Duodenal mucosa (tissue), 2 donors: ENCODE results near the gene SEMA4D.

Experiments
- H3K27ac ChIP-seq: one replicate; pipeline ENCODE4 v1.7.0; 2013; ENCODE audit warnings: low read depth, low read length
- H3K27me3 ChIP-seq, 2 donors: one replicate each; pipeline ENCODE4 v1.7.0; 2013; ENCODE audit warnings: low read length in 2 of 2, control low read depth in 1 of 2; ENCODE audit not compliant: insufficient read depth in 2 of 2, control insufficient read depth in 1 of 2
- H3K36me3 ChIP-seq, 2 donors: one replicate each; pipeline ENCODE4 v1.7.0; 2013; ENCODE audit warnings: low read length in 2 of 2, control low read depth in 1 of 2; ENCODE audit not compliant: insufficient read depth in 2 of 2, control insufficient read depth in 1 of 2
- H3K4me1 ChIP-seq, 2 donors: one replicate each; pipeline ENCODE4 v1.7.0; 2013; ENCODE audit warnings: low read length in 2 of 2, control low read depth in 1 of 2; ENCODE audit not compliant: insufficient read depth in 2 of 2, control insufficient read depth in 1 of 2
- H3K4me3 ChIP-seq, 2 donors: one replicate each; pipeline ENCODE4 v1.7.0; 2013; ENCODE audit warnings: low read length in 2 of 2, low read depth in 1 of 2
- H3K9ac ChIP-seq, 2 donors: one replicate each; pipeline ENCODE4 v1.7.0; 2013; ENCODE audit warnings: low read length in 2 of 2, low read depth in 1 of 2
- H3K9me3 ChIP-seq, 2 donors: one replicate each; pipeline ENCODE4 v1.7.0; 2013; ENCODE audit warnings: low read length in 2 of 2, control low read depth in 1 of 2; ENCODE audit not compliant: control insufficient read depth in 1 of 2

Gene SEMA4D

DNA sequence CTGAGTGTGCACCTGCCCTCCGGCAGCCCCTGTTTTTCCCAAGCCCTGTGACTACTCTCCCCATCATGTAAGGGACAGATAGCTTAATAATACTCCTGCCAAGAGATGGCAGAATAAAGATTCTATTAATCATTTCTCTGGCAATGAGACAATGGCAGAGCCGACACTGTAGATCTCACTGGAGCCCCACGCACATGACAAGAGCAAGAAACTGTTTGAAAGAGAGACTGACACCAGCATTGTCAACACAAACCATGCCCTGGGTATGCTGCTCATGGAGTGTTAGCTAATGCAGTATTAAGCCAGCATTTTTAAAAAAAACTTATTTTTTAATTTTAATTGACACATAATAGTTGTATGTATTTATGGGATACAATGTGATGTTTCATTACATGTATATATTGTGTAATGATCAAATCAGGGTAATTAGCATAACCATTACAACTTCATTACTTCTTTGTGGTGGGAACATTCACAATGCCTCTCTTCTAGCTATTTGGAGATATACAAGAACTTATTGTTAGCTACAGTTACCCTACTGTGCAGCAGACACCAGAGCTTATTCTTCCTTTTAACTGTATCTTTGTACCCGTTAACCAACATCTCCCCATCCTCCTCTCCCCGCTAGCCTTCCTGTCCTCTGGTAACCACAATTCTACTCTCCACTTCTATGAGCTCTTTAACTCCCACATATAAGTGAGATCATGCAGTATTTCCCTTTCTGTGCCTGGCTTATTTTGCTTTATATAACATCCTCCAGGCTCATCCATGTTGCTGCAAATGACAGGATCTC lies 31.5 kb upstream of the SEMA4D start:
- no peak overlapping the region for H3K9ac ChIP-seq
- H3K4me1 ChIP-seq = peaks cover 29 to 33% of the 10 kb centered on the region in 2 donors
- no peaks in the 10 kb centered on the region for H3K27me3 ChIP-seq
- H3K36me3 ChIP-seq = no peaks in the 10 kb centered on the region
- peaks cover 5 to 7% of the 10 kb centered on the region in 2 donors for H3K9me3 ChIP-seq
- no peak overlapping the region for H3K4me3 ChIP-seq
- no peak overlapping the region for H3K27ac ChIP-seq

DNA sequence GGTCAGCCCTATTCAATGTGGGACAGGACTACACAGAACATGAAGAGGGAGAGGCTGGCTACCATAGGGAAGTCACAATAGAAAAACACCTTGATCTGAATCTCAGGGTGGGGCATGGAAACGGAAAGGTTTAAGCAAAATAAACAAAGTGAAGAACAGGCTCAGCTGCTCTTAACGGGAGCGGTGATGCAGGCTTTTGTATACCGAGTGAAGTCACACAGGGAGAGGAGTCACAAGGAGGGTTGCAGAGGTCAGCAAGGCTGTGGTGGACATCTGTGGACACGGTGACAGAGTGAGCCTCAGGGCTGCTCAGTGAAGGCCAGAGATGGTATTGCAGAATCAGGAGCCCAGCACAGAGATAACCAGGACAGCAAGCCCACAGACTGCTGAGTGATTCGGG lies 30.6 kb upstream of the SEMA4D start:
- no peak overlapping the region for H3K9ac ChIP-seq

DNA sequence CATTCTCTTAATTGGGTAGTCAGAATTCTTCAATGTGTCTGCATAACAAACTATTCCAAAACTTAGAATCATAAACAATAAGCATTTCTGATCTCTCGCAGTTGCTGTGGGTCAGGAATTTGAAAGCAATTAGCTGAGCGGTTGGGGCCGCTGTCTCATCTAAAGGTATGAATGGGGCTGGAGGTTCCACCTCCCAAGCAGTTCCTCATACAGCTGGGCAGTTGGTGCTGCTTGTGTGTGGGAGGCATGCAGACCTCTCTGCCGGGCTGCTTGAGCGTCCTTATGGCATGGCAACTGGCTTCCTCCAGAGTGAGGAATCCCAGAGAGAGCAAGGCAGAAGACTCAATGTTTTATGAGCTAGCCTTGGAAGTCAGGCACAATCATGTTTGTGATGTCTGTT lies 30.2 kb upstream of the SEMA4D start:
- Histone ChIP-seq H3K36me3 (no peaks in the 10 kb centered on the region), H3K9me3 (peaks cover 5 to 7% of the 10 kb centered on the region in 2 donors), H3K27me3 (no peaks in the 10 kb centered on the region), H3K4me3 (no peak overlapping the region), H3K27ac (no peak overlapping the region), H3K4me1 (peaks cover 35 to 45% of the 10 kb centered on the region in 2 donors), H3K9ac (no peak overlapping the region)

More for the DNA sequence above, 30.6 kb upstream of the SEMA4D start:
- no peak overlapping the region for H3K27ac ChIP-seq
- no peaks in the 10 kb centered on the region for H3K27me3 ChIP-seq
- H3K36me3 ChIP-seq = no peaks in the 10 kb centered on the region
- peaks cover 5 to 7% of the 10 kb centered on the region in 2 donors for H3K9me3 ChIP-seq
- H3K4me1 ChIP-seq = peaks cover 35 to 42% of the 10 kb centered on the region in 2 donors
- no peak overlapping the region for H3K4me3 ChIP-seq

DNA sequence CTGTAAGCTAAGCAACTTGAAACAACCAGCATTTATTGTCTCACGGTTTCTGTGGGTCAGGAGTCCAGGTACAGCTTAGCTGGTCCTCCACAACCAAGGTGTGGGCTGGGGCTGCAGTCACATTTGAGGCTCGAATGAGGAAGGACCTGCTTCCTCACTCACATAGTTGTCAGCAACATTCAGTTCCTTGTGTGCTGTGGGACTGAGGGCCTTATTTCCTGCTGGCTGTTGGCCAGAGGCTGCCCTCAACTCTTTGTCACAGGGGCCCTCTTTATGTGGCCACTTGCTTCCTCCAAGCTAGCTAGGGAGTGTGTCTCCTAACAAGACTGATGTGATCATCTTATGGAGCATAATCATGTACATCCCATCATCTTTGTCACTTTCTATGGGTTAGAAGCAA lies 29.2 kb upstream of the SEMA4D start:
- Histone ChIP-seq H3K9ac (no peak overlapping the region), H3K27me3 (no peaks in the 10 kb centered on the region), H3K9me3 (peaks cover 5 to 7% of the 10 kb centered on the region in 2 donors), H3K4me1 (peaks cover 43 to 45% of the 10 kb centered on the region in 2 donors), H3K4me3 (no peak overlapping the region), H3K36me3 (no peaks in the 10 kb centered on the region), H3K27ac (no peak overlapping the region)

DNA sequence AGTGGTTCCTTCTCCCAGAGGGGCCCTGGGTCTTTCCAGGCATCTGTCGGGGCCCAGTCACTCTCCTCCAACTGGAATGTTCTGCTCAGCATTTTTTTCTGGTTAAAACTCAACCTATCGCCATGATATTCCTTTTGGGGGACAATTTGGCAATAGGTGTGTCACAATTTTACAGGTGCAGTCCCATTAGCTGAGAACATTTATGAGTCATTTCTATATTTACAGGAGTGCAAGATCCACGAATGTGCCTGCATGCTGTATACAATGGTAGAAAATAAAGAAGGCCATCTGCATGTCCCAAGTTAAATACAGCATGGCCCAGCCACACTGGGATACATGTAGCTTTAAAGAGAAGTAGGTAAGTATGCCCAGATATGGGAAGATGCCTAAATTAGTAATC lies 28.8 kb upstream of the SEMA4D start:
- H3K36me3 ChIP-seq = no peaks in the 10 kb centered on the region
- no peak overlapping the region for H3K9ac ChIP-seq
- H3K9me3 ChIP-seq = peaks cover 5 to 7% of the 10 kb centered on the region in 2 donors
- H3K4me1 ChIP-seq = peaks cover 43 to 45% of the 10 kb centered on the region in 2 donors
- no peak overlapping the region for H3K27ac ChIP-seq
- H3K27me3 ChIP-seq = no peaks in the 10 kb centered on the region
- no peak overlapping the region for H3K4me3 ChIP-seq

DNA sequence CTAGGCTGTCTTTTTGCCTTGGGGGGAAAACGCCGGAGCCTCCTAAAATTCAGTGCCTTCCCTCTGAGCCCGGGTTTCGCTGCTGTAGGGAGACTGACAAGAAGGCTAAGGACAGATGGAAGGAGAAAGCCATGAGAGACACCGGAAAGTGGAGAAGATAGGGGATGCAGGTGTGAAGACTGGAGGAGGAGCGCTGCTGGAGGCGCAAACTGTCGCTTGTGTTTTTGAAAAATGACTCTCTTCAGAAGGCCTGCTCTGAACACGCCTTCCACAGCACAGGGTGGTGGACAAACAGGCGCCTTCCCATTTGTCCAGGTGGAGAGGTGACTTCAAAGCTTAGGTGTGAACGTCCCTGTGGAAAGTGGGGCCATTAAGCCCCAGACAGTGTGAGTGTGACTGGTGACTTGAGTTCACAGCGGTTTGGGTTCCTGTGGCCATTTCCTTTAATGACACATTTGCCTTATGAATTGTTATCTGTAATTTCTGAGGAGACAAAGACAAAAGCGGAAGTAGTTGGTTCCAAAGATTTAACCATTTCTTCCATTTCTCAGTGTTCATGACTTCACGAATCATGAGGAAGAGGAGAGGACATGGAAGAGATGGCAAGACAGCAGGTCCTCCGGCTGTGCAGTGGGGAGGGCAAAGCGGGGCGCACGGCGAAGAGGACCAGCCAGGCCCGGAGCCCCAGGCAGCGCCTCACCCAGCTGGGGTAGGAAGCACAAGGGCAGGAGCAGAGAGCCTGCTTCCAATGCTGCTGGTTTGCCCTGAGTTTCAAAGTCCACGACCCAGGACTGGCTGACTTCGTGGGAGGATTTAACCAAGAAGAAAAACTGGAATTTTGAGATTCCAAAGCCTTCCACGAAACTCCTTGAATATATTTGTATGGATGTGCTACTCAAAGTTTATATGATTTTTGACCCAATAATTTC lies 27.8 kb upstream of the SEMA4D start:
- Histone ChIP-seq H3K27me3 (no peaks in the 10 kb centered on the region), H3K4me1 (peaks cover 43 to 45% of the 10 kb centered on the region in 2 donors), H3K9ac (no peak overlapping the region), H3K4me3 (peak overlapping the region in 1 of 2 donors; percentile 21), H3K27ac (no peak overlapping the region), H3K36me3 (no peaks in the 10 kb centered on the region), H3K9me3 (peaks cover 5% of the 10 kb centered on the region in 2 donors)

DNA sequence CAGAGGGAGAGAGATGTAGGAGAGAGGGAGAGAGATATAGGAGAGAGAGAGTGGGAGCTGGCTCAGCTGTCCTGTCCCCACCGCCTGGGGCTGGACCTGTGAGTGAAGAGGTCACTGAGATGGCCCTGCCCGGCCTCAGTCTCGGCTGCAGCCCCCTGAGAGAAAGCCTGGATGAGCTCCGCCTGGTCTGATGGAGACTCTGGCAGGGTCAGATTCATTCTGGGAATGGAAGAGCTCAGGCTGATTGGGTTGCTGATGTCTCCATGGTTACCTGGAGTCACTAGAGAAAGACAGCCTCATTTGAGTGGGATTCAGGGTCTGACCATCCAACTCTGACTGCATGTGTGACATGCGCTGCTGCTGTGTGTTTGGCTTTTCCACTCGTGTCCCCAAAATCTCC lies 27.1 kb upstream of the SEMA4D start:
- Histone ChIP-seq H3K36me3 (no peaks in the 10 kb centered on the region), H3K9me3 (peaks cover 0 to 2% of the 10 kb centered on the region in 2 donors), H3K4me3 (no peak overlapping the region), H3K9ac (no peak overlapping the region), H3K4me1 (peaks cover 40 to 45% of the 10 kb centered on the region in 2 donors), H3K27ac (no peak overlapping the region), H3K27me3 (no peaks in the 10 kb centered on the region)

DNA sequence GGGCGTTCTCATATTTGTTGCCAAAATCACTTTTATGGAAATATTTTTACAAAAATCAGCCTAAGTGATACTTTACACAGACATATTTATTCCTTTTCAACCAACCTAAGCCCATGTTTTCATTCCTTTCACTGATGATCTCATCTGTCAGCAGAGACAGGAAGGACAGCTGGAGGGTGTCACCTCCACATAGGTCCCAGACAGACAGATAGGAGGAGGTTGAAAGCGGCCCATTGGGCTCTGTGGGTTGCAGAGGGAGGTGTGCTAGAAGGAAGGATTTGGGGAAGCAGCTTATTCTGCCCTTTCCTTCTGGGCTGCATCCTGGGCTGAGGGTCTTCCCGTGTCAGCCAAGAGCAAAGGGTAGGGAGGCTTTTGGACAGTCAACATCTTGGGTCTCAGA lies 26.0 kb upstream of the SEMA4D start:
- H3K4me1 ChIP-seq = peaks cover 43 to 49% of the 10 kb centered on the region in 2 donors
- H3K9me3 ChIP-seq = no peaks in the 10 kb centered on the region
- no peaks in the 10 kb centered on the region for H3K36me3 ChIP-seq
- no peak overlapping the region for H3K4me3 ChIP-seq
- no peak overlapping the region for H3K9ac ChIP-seq
- no peaks in the 10 kb centered on the region for H3K27me3 ChIP-seq
- no peak overlapping the region for H3K27ac ChIP-seq

DNA sequence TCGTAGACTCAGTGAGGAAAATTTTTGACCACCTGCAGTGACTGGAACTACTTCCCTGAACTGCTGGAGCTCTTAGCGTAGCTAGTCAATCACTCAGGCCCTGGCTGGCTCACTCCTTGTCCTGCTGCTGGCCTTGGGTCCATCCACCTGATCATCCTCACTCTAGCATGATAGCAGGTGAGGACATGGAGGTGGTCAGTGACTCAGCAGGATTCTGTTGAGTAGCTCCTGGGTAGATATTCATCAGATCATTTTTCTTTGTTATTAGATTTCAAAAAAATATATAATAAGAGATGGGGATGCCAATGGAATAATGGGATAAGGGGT lies 25.0 kb upstream of the SEMA4D start:
- Histone ChIP-seq H3K4me1 (peaks cover 43 to 44% of the 10 kb centered on the region in 2 donors), H3K4me3 (no peak overlapping the region), H3K27me3 (no peaks in the 10 kb centered on the region), H3K9ac (no peak overlapping the region), H3K9me3 (no peaks in the 10 kb centered on the region), H3K27ac (no peak overlapping the region), H3K36me3 (no peaks in the 10 kb centered on the region)
